RPMI7951 (cell line): ENCODE results near the gene CD37. TPM values are rescaled to one million over a fixed set of nuclear protein-coding genes. Genes with fewer than 3 reads are reported as not detected.
"Not testable (repeated sequence)": the region's sequence is repeated elsewhere in the genome, so short reads cannot be mapped to it uniquely, and the experiment has no call there.

ENCODE experiments used
- DNase-seq: peaks from one replicate; pipeline ENCODE4 v3.0.0-alpha.2; 2012; ENCODE audit warnings: low read depth
- total RNA-seq: library from RNA; depleted of rRNA; stranded (reverse); fragments of >200 nt; shearing (Covaris generic); gene quantifications from 2 replicates; pipeline ENCODE4 v1.2.3, GENCODE V29; 2014

CD37 gene
- total RNA-seq, 1 experiment from 2014 or later: not detected

DNA sequence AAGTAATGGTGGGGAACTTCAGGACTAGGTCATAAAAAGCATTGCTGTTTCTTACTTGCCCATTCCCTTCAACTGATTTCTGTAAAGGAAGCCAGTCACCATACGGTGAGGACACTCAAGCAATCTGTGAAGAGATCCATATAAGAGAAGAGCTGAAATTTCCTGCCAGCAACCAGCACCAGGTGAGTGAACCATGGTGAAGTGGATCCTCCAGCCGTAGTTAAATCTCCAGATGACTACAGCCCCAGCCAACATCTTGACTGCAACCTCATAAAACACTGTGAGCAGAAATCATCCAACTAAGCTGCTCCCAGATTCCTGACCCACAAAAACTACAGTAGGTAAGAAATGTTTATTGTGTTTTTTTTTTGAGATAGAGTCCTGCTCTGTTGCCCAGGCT lies 6.5 kb upstream of the CD37 start:
- no peak for DNase-seq

- not testable (repeated sequence) for DNase-seq
Measured at GRCh38 chr19:49331187-49331586, 4.0 kb upstream of the CD37 start.

DNA sequence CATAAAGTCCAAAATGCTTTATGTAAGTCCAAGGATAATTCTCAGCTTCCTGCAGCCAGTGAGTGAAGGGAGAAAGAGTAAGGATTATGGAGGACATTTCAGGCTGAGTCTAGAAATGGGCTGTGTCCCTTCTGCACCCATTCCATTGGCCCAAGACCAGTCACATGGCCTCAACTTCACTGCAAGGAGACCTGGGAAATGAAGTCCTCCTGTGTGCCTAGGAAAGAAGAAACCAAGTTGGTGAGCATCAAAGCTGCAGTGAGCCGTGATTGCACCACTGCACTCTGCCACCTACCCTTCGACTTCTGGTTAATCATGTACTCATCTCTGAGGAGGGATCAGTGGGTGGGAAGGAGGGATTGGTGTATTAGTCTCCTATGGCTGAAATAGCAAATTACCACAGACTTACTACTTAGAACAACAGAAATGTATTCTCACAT lies 3.6 kb upstream of the CD37 start:
- peak; percentile 57 for DNase-seq

DNA sequence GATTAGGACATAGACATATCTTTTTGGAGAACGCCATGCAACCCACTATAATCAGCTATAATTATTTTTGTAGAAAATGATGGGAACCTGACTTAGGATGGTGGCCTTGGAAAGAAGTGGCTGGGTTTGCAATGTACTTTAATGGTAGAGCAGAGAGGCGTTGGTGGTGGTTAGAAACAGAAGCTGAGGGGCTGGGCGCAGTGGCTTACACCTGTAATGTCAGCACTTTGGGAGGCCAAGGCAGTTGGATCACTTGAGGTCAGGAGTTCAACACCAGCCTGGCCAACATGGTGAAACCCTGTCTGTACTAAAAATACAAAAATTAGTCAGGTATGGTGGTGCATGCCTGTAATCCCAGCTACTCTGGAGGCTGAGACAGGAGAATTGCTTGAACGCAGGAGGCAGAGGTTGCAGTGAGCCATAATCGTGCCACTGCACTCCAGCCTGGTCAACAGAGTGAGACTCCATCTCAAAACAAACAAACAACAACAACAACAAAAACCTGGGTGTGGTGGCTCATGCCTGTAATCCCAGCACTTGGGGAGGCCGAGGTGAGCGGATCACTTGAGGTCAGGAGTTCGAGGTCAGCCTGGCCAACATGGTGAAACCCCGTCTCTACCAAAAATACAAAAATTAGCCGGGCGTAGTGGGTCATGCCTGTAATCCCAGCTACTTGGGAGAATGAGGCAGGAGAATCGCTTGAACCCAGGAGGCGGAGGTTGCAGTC lies 2.4 kb upstream of the CD37 start:
- not testable (repeated sequence) for DNase-seq

DNA sequence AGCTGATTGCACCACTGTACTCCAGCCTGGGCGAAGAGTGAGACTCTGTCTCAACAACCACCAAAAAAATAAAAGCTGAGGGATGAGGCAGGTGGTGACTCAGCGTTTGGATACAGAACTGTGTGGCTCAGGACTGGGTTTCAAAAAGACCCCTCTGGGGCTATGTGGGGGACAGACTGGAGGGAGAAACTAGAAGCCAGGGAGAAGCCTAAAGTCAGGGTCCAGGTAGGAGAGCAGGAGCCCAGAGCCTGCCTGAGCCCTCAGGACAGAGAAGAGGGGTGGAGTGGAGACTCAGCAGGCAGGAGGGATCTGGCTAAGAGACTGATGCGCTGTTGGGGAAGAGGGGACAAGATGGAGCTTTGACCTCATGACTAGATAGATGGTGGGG lies 1.8 kb upstream of the CD37 start:
- DNase-seq: no peak

- DNase-seq: no peak
Measured at GRCh38 chr19:49333811-49334288, 1.4 kb upstream of the CD37 start.

DNA sequence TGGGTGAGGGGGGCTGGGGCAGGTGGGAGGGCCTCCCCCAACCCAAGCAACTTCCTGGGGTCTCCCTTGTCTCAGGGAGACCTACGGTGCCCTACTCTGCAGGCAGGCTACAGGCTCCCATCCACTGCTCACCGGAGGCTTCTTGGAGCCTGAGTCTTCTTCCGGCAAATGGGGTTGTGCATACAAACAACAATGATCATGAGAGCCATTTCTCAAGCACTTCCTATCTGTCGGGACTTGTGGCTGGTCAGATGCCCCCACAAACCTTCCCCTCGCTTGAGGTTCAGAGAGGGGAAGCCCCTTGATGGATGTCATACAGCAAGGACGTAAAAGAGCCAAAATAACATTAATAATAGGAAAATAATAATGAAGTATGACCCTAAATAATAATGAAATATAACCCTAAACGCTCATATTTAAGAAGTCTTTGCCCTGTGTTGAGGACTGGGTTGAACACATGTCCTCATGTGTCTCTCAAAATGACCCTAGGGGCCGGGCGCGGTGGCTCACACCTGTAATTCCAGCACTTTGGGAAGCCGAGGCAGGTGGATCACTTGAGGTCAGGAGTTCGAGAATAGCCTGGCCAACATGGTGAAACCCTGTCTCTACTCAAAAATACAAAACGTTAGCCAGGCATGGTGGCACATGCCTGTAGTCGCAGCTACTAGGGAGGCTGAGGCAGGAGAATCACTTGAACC lies 727 bp downstream of the CD37 start:
- no peak for DNase-seq

DNA sequence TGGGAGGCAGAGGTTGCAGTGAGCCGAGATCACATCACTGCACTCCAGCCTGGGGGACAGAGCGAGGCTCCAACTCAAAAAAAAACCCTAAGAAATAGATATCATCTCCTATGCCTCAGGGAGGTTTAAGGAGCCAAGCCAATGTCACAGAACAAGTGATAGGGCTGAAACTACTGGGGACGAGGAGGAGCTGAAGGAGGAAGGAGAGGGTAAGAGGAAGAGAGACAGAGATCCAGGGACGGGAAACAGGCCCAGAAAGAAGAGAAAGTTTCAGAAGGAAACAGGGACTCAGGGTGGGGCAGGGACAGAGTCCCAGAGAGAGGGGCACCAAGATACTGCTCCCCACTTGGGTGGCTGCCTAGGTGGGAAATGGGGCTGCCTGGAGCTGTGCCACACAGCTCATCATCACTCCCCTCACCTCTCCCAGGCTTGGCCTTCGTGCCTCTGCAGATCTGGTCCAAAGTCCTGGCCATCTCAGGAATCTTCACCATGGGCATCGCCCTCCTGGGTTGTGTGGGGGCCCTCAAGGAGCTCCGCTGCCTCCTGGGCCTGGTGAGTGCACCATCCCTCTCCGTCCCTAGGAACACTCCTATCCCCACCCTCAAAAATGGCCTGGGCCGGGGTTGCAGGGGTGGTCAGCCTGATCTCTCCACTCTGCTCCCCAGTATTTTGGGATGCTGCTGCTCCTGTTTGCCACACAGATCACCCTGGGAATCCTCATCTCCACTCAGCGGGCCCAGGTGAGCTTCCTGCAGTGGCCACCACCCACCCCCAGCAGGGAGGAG lies 1.5 kb downstream of the CD37 start:
- no peak for DNase-seq

DNA sequence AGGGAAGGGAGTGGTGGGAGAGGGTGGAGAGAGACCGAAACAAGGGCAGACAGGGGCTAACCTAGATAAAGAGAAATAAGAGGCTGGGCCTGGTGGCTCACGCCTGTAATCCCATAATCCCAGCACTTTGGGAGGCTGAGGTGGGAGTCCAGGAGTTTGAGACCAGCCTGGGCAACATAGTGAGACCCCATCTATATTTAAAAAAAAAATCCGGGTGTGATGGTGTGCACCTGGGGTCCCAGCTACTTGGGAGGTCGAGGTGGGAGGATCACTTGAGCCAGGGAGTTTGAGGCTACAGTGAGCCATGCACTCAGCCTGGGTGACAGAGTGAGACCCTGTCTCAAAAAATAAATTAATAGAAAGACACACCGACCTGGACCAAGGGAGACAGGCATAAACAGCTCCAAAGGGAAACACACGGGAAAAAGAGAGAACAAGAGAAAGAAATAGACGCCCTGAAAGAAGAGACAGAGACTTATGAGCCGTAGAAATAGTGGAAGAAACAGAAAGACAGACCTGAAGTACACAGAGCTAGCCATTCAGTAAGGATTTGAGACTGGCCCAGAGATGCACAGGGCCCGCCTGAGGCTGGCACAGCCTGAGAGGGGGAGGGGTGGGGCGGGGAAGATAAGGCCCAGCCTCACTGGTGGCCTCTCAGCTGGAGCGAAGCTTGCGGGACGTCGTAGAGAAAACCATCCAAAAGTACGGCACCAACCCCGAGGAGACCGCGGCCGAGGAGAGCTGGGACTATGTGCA lies 2.2 kb downstream of the CD37 start:
- DNase-seq: no peak

GRCh38 chr19:49338023-49338677 lies 2.9 kb downstream of the CD37 start:
- DNase-seq: no peak

GRCh38 chr19:49338691-49339300 lies 3.6 kb downstream of the CD37 start:
- no peak for DNase-seq

- peak; percentile 79 for DNase-seq
Measured at GRCh38 chr19:49339301-49340068, 4.3 kb downstream of the CD37 start.

GRCh38 chr19:49340069-49340864 lies 5.1 kb downstream of the CD37 start:
- no peak for DNase-seq

DNA sequence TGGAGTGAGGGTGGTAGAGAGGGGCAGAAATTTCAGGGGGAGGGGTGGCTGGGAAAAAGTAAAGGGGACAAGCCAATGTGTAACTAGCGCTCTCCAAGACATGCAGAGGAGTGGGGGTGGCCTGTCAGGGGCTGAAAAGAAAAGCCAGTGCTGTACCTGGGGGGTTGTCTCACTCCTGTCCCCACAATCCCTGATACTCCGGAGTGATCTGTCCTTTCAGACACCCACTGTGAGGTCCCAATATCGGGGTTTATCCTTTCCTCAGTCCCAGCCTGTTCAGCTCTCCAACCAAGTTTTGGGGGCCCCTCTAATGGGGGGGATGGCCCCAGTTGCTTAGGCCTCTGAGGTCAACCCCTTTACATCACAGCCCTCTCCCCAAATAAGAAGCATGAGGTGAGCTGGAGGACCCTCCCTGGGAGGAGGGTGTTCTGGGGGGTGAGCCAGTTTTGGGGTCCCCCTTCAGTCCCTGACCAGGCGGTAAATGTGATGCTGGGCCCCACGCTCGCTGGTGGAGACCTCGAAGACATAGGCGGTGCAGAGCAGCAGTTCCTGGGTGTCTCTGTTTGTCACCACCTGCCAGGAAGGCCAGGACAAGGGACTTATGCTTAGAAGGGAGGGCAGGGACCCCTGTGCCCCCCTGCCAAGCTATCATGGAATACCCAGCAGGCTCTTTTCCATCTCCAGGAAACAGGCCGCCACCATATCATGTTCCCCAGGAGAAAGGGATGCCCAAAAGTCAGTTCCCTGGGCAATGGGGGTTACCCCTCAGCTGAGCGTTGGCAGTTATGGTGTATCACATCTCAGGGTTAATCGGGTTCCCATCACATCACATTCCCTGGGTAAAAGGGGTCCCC lies 5.9 kb downstream of the CD37 start:
- DNase-seq: no peak

GRCh38 chr19:49342291-49342721 lies 7.1 kb downstream of the CD37 start:
- DNase-seq: no peak

DNA sequence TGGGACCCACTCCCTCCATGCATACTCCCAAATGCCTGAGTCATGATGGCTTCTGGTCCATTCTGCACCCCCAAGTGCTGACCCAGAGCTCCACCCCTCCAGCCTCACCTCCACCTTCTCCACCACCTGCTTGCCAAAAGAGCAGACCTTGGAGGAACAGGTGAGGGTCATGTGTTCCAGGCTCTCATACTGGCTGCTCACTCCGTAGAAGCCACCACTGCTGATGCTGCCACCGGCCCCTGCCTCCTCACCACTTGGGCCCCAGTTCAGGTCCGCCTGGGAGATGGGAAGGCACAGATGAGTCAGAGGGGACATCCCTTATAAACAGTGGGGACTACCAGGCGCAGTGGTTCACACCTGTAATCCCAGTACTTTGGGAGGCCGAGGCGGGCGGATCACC lies 7.9 kb downstream of the CD37 start:
- DNase-seq: no peak

GRCh38 chr19:49344505-49345423 lies 9.6 kb downstream of the CD37 start:
- no peak for DNase-seq
